HG02678 (cell line): ENCODE data around the gene MAP2K4.
"Not testable (repeated sequence)": the region's sequence is repeated elsewhere in the genome, so short reads cannot be mapped to it uniquely, and the experiment has no call there.

Source experiments
- ATAC-seq: cut with Tn5 transposase; IDR thresholded peaks from one replicate; pipeline ENCODE4 v1.9.1; 2021; ENCODE audit warnings: mild to moderate bottlenecking, moderate library complexity; ENCODE audit not compliant: unreplicated experiment

The MAP2K4 gene

DNA sequence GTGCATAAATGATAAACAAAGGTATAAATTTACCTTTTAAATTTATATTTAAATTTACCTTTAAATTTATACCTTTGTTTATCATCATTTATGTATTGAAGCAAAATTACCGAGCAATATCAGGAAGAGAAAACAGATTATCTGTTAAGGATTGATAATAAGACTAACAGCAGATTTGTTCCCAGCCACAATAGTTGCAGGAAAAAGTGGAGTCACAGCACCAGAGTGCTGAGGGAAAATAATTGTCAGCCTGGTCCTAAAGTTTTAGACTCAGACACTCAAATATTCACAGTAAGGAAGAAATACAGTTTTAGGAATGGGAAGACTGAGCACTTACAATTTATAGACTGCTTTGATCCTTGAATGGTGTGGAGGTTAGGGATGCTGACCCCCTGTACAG is 117.2 kb downstream of the MAP2K4 start:
- ATAC-seq = no peak

DNA sequence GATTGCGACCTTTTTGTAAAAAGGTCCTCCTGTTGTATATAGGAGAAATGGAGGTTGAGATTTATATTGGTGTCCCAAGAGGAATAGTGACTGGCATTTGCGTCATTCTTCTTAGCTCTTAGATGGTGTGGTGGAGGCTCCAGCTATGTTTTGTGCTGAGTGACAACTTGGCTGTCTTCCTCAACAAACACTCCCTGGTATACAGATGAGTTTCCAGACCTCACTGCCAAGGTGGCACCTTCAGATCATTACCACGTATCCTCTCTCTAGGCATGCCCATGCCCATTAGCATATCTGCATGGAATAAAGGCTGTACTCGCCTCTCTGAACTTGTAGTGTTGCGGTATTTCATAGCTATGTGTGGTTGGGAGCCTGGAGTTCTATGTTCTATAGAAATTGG is 120.0 kb downstream of the MAP2K4 start:
- ATAC-seq = no peak

DNA sequence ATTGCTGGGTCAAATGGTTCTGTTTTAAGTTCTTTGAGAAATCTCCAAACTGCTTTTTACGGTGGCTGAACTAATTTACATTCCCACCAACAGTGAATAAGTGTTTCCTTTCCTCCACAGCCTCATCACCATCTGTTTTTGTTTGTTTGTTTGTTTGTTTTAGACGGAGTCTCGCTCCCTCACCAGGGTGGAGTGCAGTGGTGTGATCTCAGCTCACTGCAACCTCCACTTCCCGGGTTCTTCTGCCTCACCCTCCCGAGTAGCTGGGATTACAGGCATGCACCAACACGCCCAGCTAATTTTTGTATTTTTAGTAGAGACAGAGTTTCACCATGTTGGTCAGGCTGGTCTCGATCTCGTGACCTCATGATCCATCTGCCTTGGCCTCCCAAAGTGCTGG is 141.5 kb downstream of the MAP2K4 start:
- not testable (repeated sequence) for ATAC-seq

DNA sequence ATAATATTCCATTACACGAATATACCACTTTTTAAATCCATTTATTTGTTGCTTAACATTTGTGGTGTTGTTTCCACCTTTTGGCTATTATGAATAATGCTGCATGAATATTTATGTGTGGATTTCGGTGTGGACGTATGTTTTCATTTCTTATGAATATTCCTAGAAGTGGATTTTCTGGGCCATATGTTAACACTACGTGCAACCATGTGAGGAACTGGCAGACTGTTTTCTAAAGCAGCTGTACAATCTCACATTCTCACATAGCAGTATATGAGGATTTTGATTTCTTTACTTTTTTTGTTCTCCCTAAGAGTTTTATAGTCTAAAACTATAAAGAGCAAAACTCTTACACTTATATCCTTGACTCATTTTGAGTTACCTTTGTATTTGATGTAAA is 143.4 kb downstream of the MAP2K4 start:
- no peak for ATAC-seq

DNA sequence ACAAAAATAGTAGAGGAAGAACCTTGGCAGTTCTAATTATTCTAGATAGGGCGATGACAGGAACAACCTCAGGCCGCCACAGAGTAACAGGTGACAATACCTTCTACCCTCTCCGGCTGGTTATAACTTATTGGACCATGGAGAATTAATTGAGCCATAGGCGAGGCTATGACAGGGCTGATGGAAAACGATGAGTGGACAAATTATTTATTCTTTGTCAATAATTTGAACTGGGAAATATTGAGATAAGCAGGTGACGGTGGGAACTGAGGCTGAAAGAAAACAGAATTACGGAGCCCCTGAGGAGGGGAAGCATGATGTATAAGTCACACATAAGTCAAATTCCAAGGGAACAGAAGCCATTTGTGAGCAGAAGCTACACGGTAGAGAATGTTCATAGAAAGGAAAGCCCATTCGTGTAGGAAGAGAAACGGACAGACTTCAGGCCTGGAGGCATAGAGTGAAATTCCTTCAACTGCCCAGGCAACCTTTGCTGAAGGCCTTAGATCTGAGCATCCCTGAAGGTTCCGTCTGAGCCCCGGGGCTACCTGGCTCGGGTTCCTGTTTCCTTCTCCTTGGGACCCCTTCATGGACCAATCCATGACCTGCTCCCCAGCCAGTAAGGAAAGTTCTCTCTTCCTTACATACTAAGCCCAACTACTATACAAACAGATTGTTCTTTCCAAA is 158.1 kb downstream of the MAP2K4 start:
- no peak for ATAC-seq

DNA sequence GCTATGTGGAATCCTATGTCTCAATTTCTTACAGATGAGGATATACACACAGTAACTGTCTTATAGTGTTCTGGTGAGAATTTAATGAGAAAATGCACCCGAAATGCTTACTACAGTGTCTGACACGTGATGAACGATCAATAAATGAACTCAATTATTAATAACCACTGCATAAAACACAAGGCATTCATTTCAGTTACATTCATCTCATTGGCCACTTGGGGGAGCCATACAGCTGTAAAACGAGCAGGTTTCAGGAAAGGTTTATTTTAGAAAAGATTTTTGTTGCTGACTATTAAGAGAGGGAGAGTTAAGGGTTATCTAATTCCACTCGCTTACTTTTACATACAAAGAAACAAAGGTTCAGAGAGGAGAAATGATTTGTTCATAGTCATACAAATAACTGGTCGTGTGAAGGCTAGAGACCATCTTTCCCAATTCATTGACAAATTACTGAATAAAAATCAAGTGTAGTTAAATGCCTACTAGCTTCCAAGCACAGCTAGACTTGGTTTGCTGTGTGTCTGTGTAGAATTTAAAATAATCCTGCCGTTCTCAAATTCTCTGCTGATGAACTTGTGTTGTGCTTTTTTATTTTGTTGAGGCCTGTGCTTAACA is 160.1 kb downstream of the MAP2K4 start:
- ATAC-seq = no peak

DNA sequence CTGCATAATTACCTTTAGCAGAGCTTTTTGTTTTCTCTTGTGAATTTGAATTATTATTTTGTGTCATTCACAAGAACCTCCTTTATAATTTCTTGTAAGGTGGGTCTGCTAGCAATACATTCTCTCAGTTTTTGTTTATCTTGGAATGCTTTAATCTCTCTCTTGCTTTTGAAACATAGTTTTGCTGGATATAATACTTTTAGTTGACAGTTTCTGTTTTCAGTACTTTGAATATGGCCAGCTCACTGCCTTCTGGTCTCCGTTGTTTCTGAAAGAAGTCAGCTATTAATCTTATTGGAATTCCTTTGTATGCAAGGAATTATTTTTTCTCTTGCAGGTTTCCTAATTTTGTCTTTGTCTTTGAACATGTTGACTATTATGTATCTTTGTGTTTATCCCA is 167.0 kb downstream of the MAP2K4 start:
- no peak for ATAC-seq

DNA sequence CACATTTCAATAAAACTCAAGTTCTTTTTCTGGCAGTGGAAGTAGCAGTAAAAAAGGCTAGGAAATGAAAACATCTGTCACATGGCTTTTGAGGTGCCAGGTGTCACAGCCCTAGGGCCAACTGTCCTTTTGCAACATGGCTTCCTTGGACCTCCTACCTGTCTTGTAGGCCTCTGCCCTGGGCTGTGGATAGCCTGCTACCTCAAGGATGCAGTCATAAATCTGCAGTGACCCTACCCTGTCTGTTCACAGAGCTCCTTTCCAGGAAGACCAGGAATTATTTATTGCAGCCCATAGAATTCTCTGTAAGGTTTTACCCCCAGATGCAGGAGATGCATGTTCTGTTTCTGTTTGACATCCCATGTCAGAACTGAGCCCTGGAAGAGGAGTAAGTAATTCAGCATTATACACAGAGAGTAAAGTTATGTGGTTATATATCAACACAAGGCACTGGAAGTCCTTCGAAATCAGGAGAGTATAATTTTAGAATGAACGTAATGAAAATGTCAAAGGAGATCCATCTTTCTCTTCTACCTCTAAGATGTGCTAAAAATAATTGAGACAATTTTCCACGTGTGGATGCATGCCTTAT is 172.6 kb downstream of the MAP2K4 start:
- ATAC-seq = no peak
